PC-9 (cell line): Measurements from ENCODE around the gene DENND4A. TPM values are rescaled to one million over a fixed set of nuclear protein-coding genes. Genes with fewer than 3 reads are reported as not detected.

Experiments
- BruUV-seq: library from RNA; stranded (reverse); fragments of 400-500 nt; replicated peaks from 2 replicates; lab custom pipeline; 2021; lab: Mats Ljungman, UMichigan
- CTCF ChIA-PET: fragments of 300-600 bp; sonication (Branson Sonifier 250); formaldehyde crosslinking; loops from one replicate; lab custom pipeline; 2022; ENCODE audit warnings: antibody characterized with exemption; lab: Charles Lee
- POLR2A ChIA-PET: fragments of 300-600 bp; sonication (Branson Sonifier 250); formaldehyde crosslinking; loops from one replicate; lab custom pipeline; 2022; ENCODE audit warnings: antibody characterized with exemption; ENCODE audit not compliant: unreplicated experiment; lab: Charles Lee
- DNase-seq, 2 experiments: peaks; one replicate each; pipeline versions ENCODE4 v3.0.0 to v3.0.0-alpha.2; 2015 to 2022; ENCODE audit warnings: mixed read lengths in 1 of 2
- H2AFZ ChIP-seq: fragments of 200-600 bp; sonication (generic); 2 replicates; pipeline ENCODE4 v1.8.1; 2017; ENCODE audit warnings: antibody characterized with exemption
- H3F3A ChIP-seq: fragments of 200-600 bp; sonication (generic); 2 replicates; pipeline ENCODE4 v1.8.1; 2017; ENCODE audit warnings: antibody characterized with exemption, mild to moderate bottlenecking, low read depth; ENCODE audit not compliant: insufficient read depth
- H3K27ac ChIP-seq: fragments of 200-600 bp; sonication (generic); 2 replicates; pipeline ENCODE4 v1.6.1; 2016; ENCODE audit warnings: mixed run types
- H3K27me3 ChIP-seq: fragments of 200-600 bp; sonication (generic); 2 replicates; pipeline ENCODE4 v1.6.1; 2016; ENCODE audit warnings: low read depth, mixed run types; ENCODE audit not compliant: insufficient read depth
- H3K36me3 ChIP-seq: fragments of 200-600 bp; sonication (generic); 2 replicates; pipeline ENCODE4 v1.6.1; 2016; ENCODE audit warnings: low read depth, mixed run types
- H3K4me1 ChIP-seq: fragments of 200-600 bp; sonication (generic); replicated peaks from 2 replicates; pipeline ENCODE4 v1.6.1; 2016; ENCODE audit warnings: mixed run types; ENCODE audit not compliant: insufficient read depth
- H3K4me2 ChIP-seq: fragments of 200-600 bp; sonication (generic); 2 replicates; pipeline ENCODE4 v1.6.1; 2017; ENCODE audit warnings: mixed run types
- H3K4me3 ChIP-seq: fragments of 200-600 bp; sonication (generic); 2 replicates; pipeline ENCODE4 v1.6.1; 2016; ENCODE audit warnings: mixed run types
- H3K79me2 ChIP-seq: fragments of 200-600 bp; sonication (generic); 2 replicates; pipeline ENCODE4 v1.6.1; 2017; ENCODE audit warnings: low read depth, mixed run types
- H3K9me2 ChIP-seq: fragments of 200-600 bp; sonication (generic); 2 replicates; pipeline ENCODE4 v1.8.1; 2017; ENCODE audit warnings: mild to moderate bottlenecking; ENCODE audit not compliant: insufficient read depth
- H3K9me3 ChIP-seq: fragments of 200-600 bp; sonication (generic); 2 replicates; pipeline ENCODE4 v1.8.1; 2016; ENCODE audit warnings: low read depth; ENCODE audit not compliant: insufficient read depth
- H4K20me1 ChIP-seq: fragments of 200-600 bp; sonication (generic); 2 replicates; pipeline ENCODE4 v1.8.1; 2017; ENCODE audit not compliant: insufficient read depth
- CTCF ChIP-seq: fragments of 200-600 bp; sonication (generic); conservative IDR thresholded peaks from 2 replicates; pipeline ENCODE4 v1.6.1; 2017; ENCODE audit warnings: mixed run types, antibody characterized with exemption, mild to moderate bottlenecking, moderate library complexity
- EZH2 ChIP-seq: fragments of 200-600 bp; sonication (generic); IDR thresholded peaks from 2 replicates; pipeline ENCODE4 v1.8.0; 2017; ENCODE audit warnings: antibody characterized with exemption, low read depth
- intact Hi-C: fragments of 100-400 bp; cut with micrococcal nuclease; formaldehyde crosslinking; loops from one replicate; pipeline ENCODE4 v1.10.0; 2022; ENCODE audit not compliant: unreplicated experiment
- total RNA-seq: library from RNA; stranded (reverse); gene quantifications from 2 replicates; pipeline ENCODE4 v1.2.3, GENCODE V29; 2021

The DENND4A gene
- total RNA-seq, 1 experiment from 2014 or later, result 16.3 TPM

- H3K4me1 ChIP-seq, result peaks cover 9% of the 10 kb centered on the region; the same call in 1 of the 2 replicates
- intact Hi-C loops, result no loop called here
- no peaks in the 10 kb centered on the region for H3F3A ChIP-seq
- no peaks in the 10 kb centered on the region for H3K36me3 ChIP-seq
- ChIA-PET POLR2A (no interaction called here), CTCF (no interaction called here)
- no peak overlapping the region for H3K27ac ChIP-seq
- TF ChIP-seq CTCF (no peak), EZH2 (no peak)
- H3K27me3 ChIP-seq, result no peaks in the 10 kb centered on the region
- H3K4me3 ChIP-seq, result no peak overlapping the region
- H2AFZ ChIP-seq, result no peak overlapping the region
- H3K79me2 ChIP-seq, result no peaks in the 10 kb centered on the region
- no peaks in the 10 kb centered on the region for H4K20me1 ChIP-seq
- no peaks in the 10 kb centered on the region for H3K9me2 ChIP-seq
- no TSS peak for BruUV-seq
- DNase-seq, result no peak
- no peak overlapping the region for H3K4me2 ChIP-seq
- H3K9me3 ChIP-seq, result no peaks in the 10 kb centered on the region
Measured at GRCh38 chr15:65651831-65652749, 140.0 kb downstream of the DENND4A start.

GRCh38 chr15:65651042-65651322, 141.1 kb downstream of the DENND4A start:
- H3K4me1 ChIP-seq, result peaks cover 9% of the 10 kb centered on the region; the same call in 1 of the 2 replicates
- intact Hi-C loops, result no loop called here
- no TSS peak for BruUV-seq
- H3F3A ChIP-seq, result no peaks in the 10 kb centered on the region
- H3K36me3 ChIP-seq, result no peaks in the 10 kb centered on the region
- H3K4me3 ChIP-seq, result no peak overlapping the region
- H3K27me3 ChIP-seq, result no peaks in the 10 kb centered on the region
- H3K4me2 ChIP-seq, result no peak overlapping the region
- ChIA-PET CTCF (no interaction called here), POLR2A (no interaction called here)
- no peak for DNase-seq
- TF ChIP-seq EZH2, result no peak
- TF ChIP-seq CTCF, result no peak
- no peaks in the 10 kb centered on the region for H3K79me2 ChIP-seq
- H3K9me2 ChIP-seq, result no peaks in the 10 kb centered on the region
- no peak overlapping the region for H2AFZ ChIP-seq
- no peaks in the 10 kb centered on the region for H3K9me3 ChIP-seq
- H3K27ac ChIP-seq, result no peak overlapping the region
- H4K20me1 ChIP-seq, result no peaks in the 10 kb centered on the region

- Histone ChIP-seq H3K9me3 (no peaks in the 10 kb centered on the region), H3K27ac (no peak overlapping the region), H3F3A (no peaks in the 10 kb centered on the region), H2AFZ (no peak overlapping the region), H3K4me3 (no peak overlapping the region), H3K4me1 (peaks cover 9% of the 10 kb centered on the region; the same call in 1 of the 2 replicates), H3K79me2 (no peaks in the 10 kb centered on the region), H4K20me1 (no peaks in the 10 kb centered on the region), H3K27me3 (no peaks in the 10 kb centered on the region), H3K36me3 (no peaks in the 10 kb centered on the region), H3K4me2 (no peak overlapping the region), H3K9me2 (no peaks in the 10 kb centered on the region)
- POLR2A ChIA-PET, result no interaction called here
- CTCF ChIA-PET, result no interaction called here
- intact Hi-C loops, result no loop called here
- no peak for DNase-seq
- TF ChIP-seq EZH2 (no peak), CTCF (no peak)
- no TSS peak for BruUV-seq
Measured at GRCh38 chr15:65650312-65651041, 141.6 kb downstream of the DENND4A start.
